ENCODE data around the gene RIPOR2. TPM values are rescaled to one million over a fixed set of nuclear protein-coding genes. Genes with fewer than 3 reads are reported as not detected.

RIPOR2 gene
- total and polyA plus RNA-seq, 8 donors = 3.9 to 56.8 (median 6.0) TPM

DNA sequence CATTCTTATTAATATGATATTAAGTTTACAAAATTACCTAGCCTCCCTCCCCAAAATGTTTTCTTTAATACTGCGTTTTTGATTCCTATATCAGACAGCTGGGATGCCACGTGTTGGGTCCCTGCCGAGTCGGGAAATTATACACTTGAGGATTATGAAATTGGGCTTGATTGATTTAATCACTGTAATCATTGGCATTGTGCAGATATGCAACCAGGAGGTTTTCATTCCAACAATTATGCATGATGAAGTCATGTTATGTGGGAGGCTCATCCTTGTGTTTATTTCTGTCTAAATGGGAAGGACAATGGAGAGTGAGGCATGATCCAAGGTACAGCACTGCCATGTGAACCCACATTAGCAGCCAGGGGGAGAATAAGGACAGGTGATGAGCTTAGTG lies 30.6 kb upstream of the RIPOR2 start:
- TF ChIP-seq, protein P1, sequence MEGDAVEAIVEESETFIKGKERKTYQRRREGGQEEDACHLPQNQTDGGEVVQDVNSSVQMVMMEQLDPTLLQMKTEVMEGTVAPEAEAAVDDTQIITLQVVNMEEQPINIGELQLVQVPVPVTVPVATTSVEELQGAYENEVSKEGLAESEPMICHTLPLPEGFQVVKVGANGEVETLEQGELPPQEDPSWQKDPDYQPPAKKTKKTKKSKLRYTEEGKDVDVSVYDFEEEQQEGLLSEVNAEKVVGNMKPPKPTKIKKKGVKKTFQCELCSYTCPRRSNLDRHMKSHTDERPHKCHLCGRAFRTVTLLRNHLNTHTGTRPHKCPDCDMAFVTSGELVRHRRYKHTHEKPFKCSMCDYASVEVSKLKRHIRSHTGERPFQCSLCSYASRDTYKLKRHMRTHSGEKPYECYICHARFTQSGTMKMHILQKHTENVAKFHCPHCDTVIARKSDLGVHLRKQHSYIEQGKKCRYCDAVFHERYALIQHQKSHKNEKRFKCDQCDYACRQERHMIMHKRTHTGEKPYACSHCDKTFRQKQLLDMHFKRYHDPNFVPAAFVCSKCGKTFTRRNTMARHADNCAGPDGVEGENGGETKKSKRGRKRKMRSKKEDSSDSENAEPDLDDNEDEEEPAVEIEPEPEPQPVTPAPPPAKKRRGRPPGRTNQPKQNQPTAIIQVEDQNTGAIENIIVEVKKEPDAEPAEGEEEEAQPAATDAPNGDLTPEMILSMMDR (IDR thresholded peaks at IDR 0.05) = no peak
- intact Hi-C loops (cut with DNase I) = no loop called here
- Histone ChIP-seq H3K4me1 (no peaks in the 10 kb centered on the region), H3K27me3 (no peaks in the 10 kb centered on the region), H3K9me3 (no peaks in the 10 kb centered on the region), H3K36me3 (no peaks in the 10 kb centered on the region), H3K4me3 (no peak overlapping the region), H3K27ac (no peak overlapping the region)
- ATAC-seq = no peak
- no peak for DNase-seq

DNA sequence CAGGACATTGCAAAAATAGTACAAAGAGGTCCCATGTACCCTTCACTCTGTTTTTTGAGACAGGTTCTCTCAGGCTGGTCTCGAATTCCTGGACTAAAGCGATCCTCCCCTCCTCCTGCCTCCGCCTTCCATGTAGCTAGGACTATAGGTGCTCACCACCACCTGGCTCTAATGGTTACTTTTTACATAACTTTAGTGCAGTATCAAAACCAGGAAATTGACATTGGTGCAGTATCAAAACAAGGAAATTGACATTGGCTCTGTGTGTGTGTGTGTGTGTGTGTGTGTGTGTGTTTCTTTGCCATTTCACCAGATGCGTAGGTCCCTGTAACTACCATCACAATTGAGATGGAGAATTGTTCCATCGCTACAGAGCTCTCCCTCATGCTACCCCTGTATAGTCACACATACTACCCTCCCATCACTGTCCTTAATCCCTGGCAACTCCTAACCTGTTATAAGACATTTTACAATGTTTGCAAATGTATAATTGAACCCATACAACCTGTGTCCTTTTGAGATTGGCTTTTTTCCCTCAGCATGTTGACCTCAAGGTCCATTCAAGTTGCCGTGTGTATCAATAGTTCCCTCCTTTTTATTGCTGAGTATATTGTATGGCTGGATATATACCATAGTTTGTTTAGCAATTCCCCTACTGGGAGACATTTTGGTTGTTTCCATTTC lies 28.3 kb upstream of the RIPOR2 start:
- Histone ChIP-seq H3K9me3 (no peaks in the 10 kb centered on the region), H3K27ac (no peak overlapping the region), H3K36me3 (no peaks in the 10 kb centered on the region), H3K4me1 (peaks cover 0 to 10% of the 10 kb centered on the region in 2 donors), H3K27me3 (no peaks in the 10 kb centered on the region), H3K4me3 (no peak overlapping the region)
- TF ChIP-seq, protein P1 (IDR thresholded peaks at IDR 0.05) = no peak
- intact Hi-C loops (cut with DNase I) = no loop called here
- DNase-seq = no peak
- ATAC-seq = no peak

DNA sequence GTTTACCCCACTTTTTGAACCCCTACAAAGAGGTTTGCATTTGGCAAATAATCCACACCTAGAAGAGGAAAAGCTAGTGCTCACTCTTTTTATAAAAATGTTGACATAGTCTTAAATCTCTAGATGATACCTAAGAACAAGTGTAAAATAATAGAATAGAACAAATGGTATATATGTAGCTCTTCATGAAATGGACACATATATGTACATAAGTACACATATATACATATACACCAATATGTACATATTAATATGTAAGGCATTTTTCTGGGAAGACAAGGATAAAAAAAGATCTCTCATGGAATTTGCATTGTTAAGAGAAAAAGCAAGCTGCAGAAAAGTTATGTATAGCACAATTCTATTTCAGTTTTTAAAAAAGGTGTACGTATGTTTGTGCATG lies 27.6 kb upstream of the RIPOR2 start:
- no peak for DNase-seq
- intact Hi-C loops (cut with DNase I) = no loop called here
- no peak overlapping the region for H3K4me3 ChIP-seq
- no peak for ATAC-seq
- no peak overlapping the region for H3K27ac ChIP-seq
- no peaks in the 10 kb centered on the region for H3K27me3 ChIP-seq
- H3K4me1 ChIP-seq = peaks cover 0 to 10% of the 10 kb centered on the region in 2 donors
- H3K9me3 ChIP-seq = no peaks in the 10 kb centered on the region
- TF ChIP-seq, protein P1 (IDR thresholded peaks at IDR 0.05) = no peak
- no peaks in the 10 kb centered on the region for H3K36me3 ChIP-seq

DNA sequence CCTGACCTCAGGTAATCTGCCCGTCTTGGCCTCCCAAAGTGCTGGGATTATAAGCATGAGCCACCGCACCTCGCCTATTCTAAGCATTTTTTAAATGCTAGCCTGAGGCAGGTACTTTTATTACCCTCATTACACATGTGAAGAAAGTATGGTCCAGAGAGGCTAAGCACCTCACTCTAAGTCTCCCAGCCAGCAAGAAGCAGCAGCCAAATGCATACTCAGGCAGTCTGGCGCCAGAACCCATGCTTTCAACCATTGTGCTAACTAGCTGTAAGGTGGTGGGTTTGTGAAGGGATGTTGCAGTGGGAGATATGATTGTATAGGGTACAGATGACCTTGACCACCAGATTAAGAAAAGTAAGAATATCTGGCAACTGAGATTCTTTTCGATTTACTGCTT lies 26.1 kb upstream of the RIPOR2 start:
- TF ChIP-seq, protein P1 (IDR thresholded peaks at IDR 0.05) = no peak
- H3K9me3 ChIP-seq = no peaks in the 10 kb centered on the region
- ATAC-seq = no peak
- intact Hi-C loops (cut with DNase I) = no loop called here
- no peak for DNase-seq
- H3K27me3 ChIP-seq = no peaks in the 10 kb centered on the region
- H3K36me3 ChIP-seq = no peaks in the 10 kb centered on the region
- H3K27ac ChIP-seq = no peak overlapping the region
- no peak overlapping the region for H3K4me3 ChIP-seq
- H3K4me1 ChIP-seq = peaks cover 0 to 19% of the 10 kb centered on the region in 2 donors

DNA sequence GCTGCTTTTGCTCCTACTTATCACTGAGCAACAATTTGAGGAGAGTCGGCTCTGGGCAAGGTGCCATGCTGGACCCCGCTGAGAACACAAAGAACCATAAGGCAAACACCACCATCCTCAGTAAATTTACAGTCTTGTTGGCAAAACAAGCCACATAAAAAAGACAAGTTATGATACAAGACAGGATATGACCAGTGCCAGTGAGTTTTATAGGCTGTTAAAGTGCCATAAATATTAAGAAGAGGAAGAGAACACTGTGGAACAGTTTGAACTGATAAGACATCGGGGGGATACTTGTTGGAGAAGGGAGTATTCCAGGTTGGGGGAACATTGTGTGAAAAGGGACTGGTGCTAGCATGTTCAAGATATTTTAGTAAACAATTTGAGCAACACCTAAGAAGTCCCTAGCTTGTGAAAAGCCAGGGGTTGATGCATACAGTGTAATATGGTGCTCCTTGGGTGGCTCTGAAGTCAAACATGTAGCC lies 25.3 kb upstream of the RIPOR2 start:
- no peak for ATAC-seq
- no peak overlapping the region for H3K4me3 ChIP-seq
- H3K9me3 ChIP-seq = no peaks in the 10 kb centered on the region
- peaks cover 0 to 23% of the 10 kb centered on the region in 2 donors for H3K4me1 ChIP-seq
- H3K36me3 ChIP-seq = no peaks in the 10 kb centered on the region
- intact Hi-C loops (cut with DNase I) = no loop called here
- H3K27me3 ChIP-seq = no peaks in the 10 kb centered on the region
- no peak for DNase-seq
- no peak overlapping the region for H3K27ac ChIP-seq
- TF ChIP-seq, protein P1 (IDR thresholded peaks at IDR 0.05) = no peak

Data from left lung (tissue), 10 donors.